Gastrocnemius medialis (tissue), 4 donors: ENCODE results near the gene ASTN2.

Experiments used
- POLR2A ChIP-seq, 2 donors: fragments of 450-650 bp; IDR thresholded peaks; one replicate each; pipeline ENCODE4 v1.6.1; 2017; ENCODE audit warnings: antibody characterized with exemption in 2 of 2, mild to moderate bottlenecking in 2 of 2, moderate library complexity in 2 of 2
- TF ChIP-seq, protein P1 (sequence below), 5 experiments: fragments of 450-650 bp in 3 of 5; fragments of 200-600 bp in 2 of 5; sonication (generic) in 2 of 5; IDR thresholded peaks in 4 of 5; conservative IDR thresholded peaks in 1 of 5; 1 replicate in 4 of 5; 2 replicates in 1 of 5; pipeline ENCODE4 v1.5.1; 2016 to 2019; ENCODE audit warnings: antibody characterized with exemption in 5 of 5, mild to moderate bottlenecking in 3 of 5, moderate library complexity in 3 of 5

DNA sequence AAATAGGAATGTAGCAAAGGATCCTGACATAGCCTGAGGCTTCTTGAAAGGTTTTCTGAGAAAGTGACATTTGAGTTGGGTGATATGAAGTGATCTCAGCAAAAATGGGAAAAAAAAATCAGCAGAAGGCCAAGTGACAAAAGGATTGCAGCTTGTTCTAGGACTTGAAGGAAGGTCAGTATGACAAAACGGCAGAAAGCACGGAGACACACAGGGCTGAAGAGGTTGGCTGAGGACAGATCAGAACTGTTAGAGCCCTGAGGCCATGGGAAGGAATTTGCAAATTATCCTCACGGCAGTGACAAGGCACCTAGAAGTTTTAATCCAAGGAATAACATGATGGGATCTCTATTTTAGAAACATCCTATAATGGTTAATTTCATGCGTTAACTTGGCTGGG, 696.7 kb downstream of the ASTN2 start:
- TF ChIP-seq POLR2A (IDR thresholded peaks at IDR 0.05): no peak
- TF ChIP-seq, protein P1, sequence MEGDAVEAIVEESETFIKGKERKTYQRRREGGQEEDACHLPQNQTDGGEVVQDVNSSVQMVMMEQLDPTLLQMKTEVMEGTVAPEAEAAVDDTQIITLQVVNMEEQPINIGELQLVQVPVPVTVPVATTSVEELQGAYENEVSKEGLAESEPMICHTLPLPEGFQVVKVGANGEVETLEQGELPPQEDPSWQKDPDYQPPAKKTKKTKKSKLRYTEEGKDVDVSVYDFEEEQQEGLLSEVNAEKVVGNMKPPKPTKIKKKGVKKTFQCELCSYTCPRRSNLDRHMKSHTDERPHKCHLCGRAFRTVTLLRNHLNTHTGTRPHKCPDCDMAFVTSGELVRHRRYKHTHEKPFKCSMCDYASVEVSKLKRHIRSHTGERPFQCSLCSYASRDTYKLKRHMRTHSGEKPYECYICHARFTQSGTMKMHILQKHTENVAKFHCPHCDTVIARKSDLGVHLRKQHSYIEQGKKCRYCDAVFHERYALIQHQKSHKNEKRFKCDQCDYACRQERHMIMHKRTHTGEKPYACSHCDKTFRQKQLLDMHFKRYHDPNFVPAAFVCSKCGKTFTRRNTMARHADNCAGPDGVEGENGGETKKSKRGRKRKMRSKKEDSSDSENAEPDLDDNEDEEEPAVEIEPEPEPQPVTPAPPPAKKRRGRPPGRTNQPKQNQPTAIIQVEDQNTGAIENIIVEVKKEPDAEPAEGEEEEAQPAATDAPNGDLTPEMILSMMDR (IDR thresholded peaks at IDR 0.05 in 4 of 5, conservative IDR thresholded peaks at IDR 0.05 in 1 of 5): no peak
